Femur (tissue), 1 donor: ENCODE data around the gene TMPRSS11A.

Experiments used
- DNase-seq: peaks from one replicate; pipeline ENCODE4 v3.0.0-alpha.2; 2017

TMPRSS11A gene

GRCh38 chr4:67911141-67911540 lies 52.2 kb downstream of the TMPRSS11A start:
- DNase-seq = no peak

- no peak for DNase-seq
These were observed 52.7 kb downstream of the TMPRSS11A start for GRCh38 chr4:67910585-67910905.

GRCh38 chr4:67909905-67910584 lies 53.2 kb downstream of the TMPRSS11A start:
- DNase-seq = no peak

- DNase-seq = no peak
These were observed 55.6 kb downstream of the TMPRSS11A start for GRCh38 chr4:67907650-67908049.

GRCh38 chr4:67899096-67899495 lies 64.2 kb downstream of the TMPRSS11A start:
- DNase-seq = no peak

- no peak for DNase-seq
These were observed 65.6 kb downstream of the TMPRSS11A start for GRCh38 chr4:67897686-67898085.

- DNase-seq = no peak
These were observed 66.8 kb downstream of the TMPRSS11A start for GRCh38 chr4:67896421-67897065.

- no peak for DNase-seq
These were observed 68.6 kb downstream of the TMPRSS11A start for GRCh38 chr4:67894659-67895058.

- DNase-seq = no peak
These were observed 70.4 kb downstream of the TMPRSS11A start for GRCh38 chr4:67892905-67893304.

GRCh38 chr4:67892253-67892652 lies 71.0 kb downstream of the TMPRSS11A start:
- no peak for DNase-seq

- DNase-seq = no peak
These were observed 71.6 kb downstream of the TMPRSS11A start for GRCh38 chr4:67891645-67892044.

- DNase-seq = no peak
These were observed 77.0 kb downstream of the TMPRSS11A start for GRCh38 chr4:67886281-67886680.

GRCh38 chr4:67885762-67886161 lies 77.5 kb downstream of the TMPRSS11A start:
- DNase-seq = no peak

GRCh38 chr4:67884701-67885100 lies 78.6 kb downstream of the TMPRSS11A start:
- no peak for DNase-seq

GRCh38 chr4:67883902-67884301 lies 79.4 kb downstream of the TMPRSS11A start, which contains the start of gene TMPRSS11D:
TMPRSS11D (minus strand) TSS chr4:67884002; CDS start chr4:67883933, 69 bp downstream.
- no peak for DNase-seq

- DNase-seq = no peak
These were observed 79.8 kb downstream of the TMPRSS11A start for GRCh38 chr4:67883458-67883857.

- peak; percentile 65 for DNase-seq
These were observed 82.3 kb downstream of the TMPRSS11A start for GRCh38 chr4:67880866-67881610.

- DNase-seq = no peak
These were observed 83.8 kb downstream of the TMPRSS11A start for GRCh38 chr4:67879486-67879885.

GRCh38 chr4:67877086-67877485 lies 86.2 kb downstream of the TMPRSS11A start:
- no peak for DNase-seq

- no peak for DNase-seq
These were observed 88.3 kb downstream of the TMPRSS11A start for GRCh38 chr4:67874986-67875385.

- DNase-seq = no peak
These were observed 90.2 kb downstream of the TMPRSS11A start for GRCh38 chr4:67873116-67873515.

- DNase-seq = no peak
These were observed 91.4 kb downstream of the TMPRSS11A start for GRCh38 chr4:67871867-67872266.

- no peak for DNase-seq
These were observed 93.6 kb downstream of the TMPRSS11A start for GRCh38 chr4:67869580-67870190.

- no peak for DNase-seq
These were observed 101.8 kb downstream of the TMPRSS11A start for GRCh38 chr4:67861513-67861912.
